ENCODE measurements around the gene RNU6-7. TPM values are rescaled to one million over a fixed set of nuclear protein-coding genes. Genes with fewer than 3 reads are reported as not detected.

The RNU6-7 gene
- total RNA-seq, 1 donor from 2014 or later: not detected

GRCh38 chr14:32249780-32250179, 47.9 kb downstream of the RNU6-7 start:
- Mint-ChIP-seq H3K36me3 (ENCODE audit: unreplicated experiment) (no peaks in the 10 kb centered on the region), H3K4me3 (ENCODE audit: unreplicated experiment) (no peak overlapping the region), H3K4me1 (ENCODE audit: low read depth, unreplicated experiment) (no peaks in the 10 kb centered on the region), H3K27me3 (ENCODE audit: unreplicated experiment) (peaks cover 2% of the 10 kb centered on the region), H3K9me3 (ENCODE audit: unreplicated experiment) (no peaks in the 10 kb centered on the region), H3K27ac (ENCODE audit: unreplicated experiment) (no peak overlapping the region)
- TF ChIP-seq CTCF (IDR thresholded peaks at IDR 0.05; ENCODE audit: partially characterized antibody, unreplicated experiment): no peak
- no peak for DNase-seq

- H3K4me3 Mint-ChIP-seq (ENCODE audit: unreplicated experiment): no peak overlapping the region
- no peak for DNase-seq
- H3K36me3 Mint-ChIP-seq (ENCODE audit: unreplicated experiment): no peaks in the 10 kb centered on the region
- no peak for TF ChIP-seq CTCF (IDR thresholded peaks at IDR 0.05; ENCODE audit: partially characterized antibody, unreplicated experiment)
- H3K9me3 Mint-ChIP-seq (ENCODE audit: unreplicated experiment): no peaks in the 10 kb centered on the region
- H3K4me1 Mint-ChIP-seq (ENCODE audit: low read depth, unreplicated experiment): no peaks in the 10 kb centered on the region
- H3K27me3 Mint-ChIP-seq (ENCODE audit: unreplicated experiment): peaks cover 2% of the 10 kb centered on the region
- H3K27ac Mint-ChIP-seq (ENCODE audit: unreplicated experiment): no peak overlapping the region
Measured at GRCh38 chr14:32250681-32251080, 48.8 kb downstream of the RNU6-7 start.

- no peak for TF ChIP-seq CTCF (IDR thresholded peaks at IDR 0.05; ENCODE audit: partially characterized antibody, unreplicated experiment)
- no peaks in the 10 kb centered on the region for H3K9me3 Mint-ChIP-seq (ENCODE audit: unreplicated experiment)
- DNase-seq: no peak
- no peak overlapping the region for H3K27ac Mint-ChIP-seq (ENCODE audit: unreplicated experiment)
- no peak overlapping the region for H3K4me3 Mint-ChIP-seq (ENCODE audit: unreplicated experiment)
- H3K36me3 Mint-ChIP-seq (ENCODE audit: unreplicated experiment): no peaks in the 10 kb centered on the region
- H3K4me1 Mint-ChIP-seq (ENCODE audit: low read depth, unreplicated experiment): no peaks in the 10 kb centered on the region
- H3K27me3 Mint-ChIP-seq (ENCODE audit: unreplicated experiment): peaks cover 2% of the 10 kb centered on the region
Measured at GRCh38 chr14:32251530-32251929, 49.7 kb downstream of the RNU6-7 start.

Other genes with a start within 250 kb of the RNU6-7 start
- gene ARHGAP5, start 124.7 kb upstream of the RNU6-7 start, total RNA-seq (ENCODE audit: unreplicated experiment): 73.8 TPM
- gene RNU6-8, start 1.2 kb downstream of the RNU6-7 start, total RNA-seq (ENCODE audit: unreplicated experiment): not detected
- gene AKAP6, start 127.3 kb downstream of the RNU6-7 start, total RNA-seq (ENCODE audit: unreplicated experiment): 600 TPM

All from glutamatergic neuron (in vitro differentiated cells).